C4-2B (cell line): ENCODE measurements around the gene REST.
"Not testable (repeated sequence)": the region's sequence is repeated elsewhere in the genome, so short reads cannot be mapped to it uniquely, and the experiment has no call there.

Experiments
- CTCF ChIP-seq: fragments of 450-650 bp; conservative IDR thresholded peaks from 2 replicates; pipeline ENCODE4 v1.5.1; 2017; ENCODE audit warnings: mild to moderate bottlenecking
- ZFX ChIP-seq: fragments of 450-650 bp; IDR thresholded peaks from 2 replicates; pipeline ENCODE4 v1.6.1; 2017

DNA sequence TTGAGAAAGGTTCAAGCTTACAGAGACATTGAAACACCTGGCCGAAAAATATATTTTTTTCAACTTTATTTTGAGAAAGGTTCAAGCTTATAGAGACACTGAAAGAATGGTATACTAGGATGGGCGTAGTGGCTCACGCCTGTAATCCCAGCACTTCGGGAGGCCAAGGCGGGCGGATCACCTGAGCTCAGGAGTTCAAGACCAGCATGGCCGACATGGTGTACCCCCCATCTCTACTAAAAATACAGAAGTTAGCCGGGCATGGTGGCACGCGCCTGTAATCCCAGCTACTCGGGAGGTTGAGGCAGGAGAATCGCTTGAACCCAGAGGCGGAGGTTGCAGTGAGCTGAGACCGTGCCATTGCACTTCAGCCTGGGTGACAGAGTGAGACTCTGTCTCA lies 32.1 kb downstream of the REST start:
- not testable (repeated sequence) for TF ChIP-seq CTCF, ZFX
